ENCODE results near the gene CHRNB1. TPM values are rescaled to one million over a fixed set of nuclear protein-coding genes. Genes with fewer than 3 reads are reported as not detected.

The CHRNB1 gene
- total RNA-seq, 1 donor from 2014 or later = 11.7 TPM

DNA sequence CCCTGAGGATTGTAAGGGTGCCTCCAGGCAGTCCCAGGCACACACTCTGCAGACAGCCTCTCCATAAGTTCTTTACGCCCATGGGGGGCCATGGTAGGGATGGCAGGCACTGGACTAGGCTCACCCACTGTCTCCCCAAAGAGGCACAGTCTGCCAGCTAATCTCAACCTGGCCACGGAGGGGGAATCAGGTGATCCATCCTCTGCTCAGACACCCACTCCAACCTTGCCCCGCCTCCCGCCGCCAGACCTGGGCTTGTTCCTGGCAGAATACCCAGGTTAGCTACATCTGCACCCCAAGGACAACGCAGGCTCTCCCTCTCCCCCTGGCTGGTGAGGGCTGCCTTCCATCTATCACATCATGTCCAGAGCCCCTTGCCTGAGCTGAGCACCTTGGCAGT lies 36.0 kb upstream of the CHRNB1 start:
- Histone ChIP-seq H3K27ac (ENCODE audit: low read depth, low read length) (no peak overlapping the region), H3K27me3 (ENCODE audit: insufficient read depth, low read length) (no peaks in the 10 kb centered on the region), H3K4me2 (ENCODE audit: low read length) (no peak overlapping the region), H3K4me3 (ENCODE audit: insufficient read depth, low read depth, low read length) (no peak overlapping the region), H4K20me1 (ENCODE audit: insufficient read depth, low read length) (peaks cover 20% of the 10 kb centered on the region), H3K9me3 (ENCODE audit: insufficient read depth, low read depth, low read length) (no peaks in the 10 kb centered on the region), H2AFZ (ENCODE audit: low read depth, low read length) (no peak overlapping the region), H3K79me2 (ENCODE audit: insufficient read depth, low read length) (peaks cover 16% of the 10 kb centered on the region), H3K36me3 (ENCODE audit: insufficient read depth, low read length) (peaks cover 3% of the 10 kb centered on the region), H3K9ac (ENCODE audit: low read length) (no peak overlapping the region), H3K4me1 (ENCODE audit: insufficient read depth, low read length) (peaks cover 14% of the 10 kb centered on the region)
- Mint-ChIP-seq H3K36me3 (ENCODE audit: low read depth, unreplicated experiment) (peaks cover 28% of the 10 kb centered on the region), H3K4me3 (ENCODE audit: unreplicated experiment) (no peak overlapping the region), H3K27ac (ENCODE audit: unreplicated experiment) (no peak overlapping the region), H3K9me3 (ENCODE audit: unreplicated experiment) (no peaks in the 10 kb centered on the region), H3K27me3 (ENCODE audit: low read depth, unreplicated experiment) (no peaks in the 10 kb centered on the region), H3K4me1 (ENCODE audit: low read depth, unreplicated experiment) (peaks cover 11% of the 10 kb centered on the region)
- DNase-seq (ENCODE audit: low read depth) = no peak
- FAIRE-seq = no peak
- TF ChIP-seq EZH2 (IDR thresholded peaks at IDR 0.05; ENCODE audit: insufficient read depth, low read length) (no peak), CTCF (IDR thresholded peaks at IDR 0.05; ENCODE audit: insufficient read depth, low read depth, low read length) (no peak)

- Histone ChIP-seq H3K27ac (ENCODE audit: low read depth, low read length) (no peak overlapping the region), H3K9ac (ENCODE audit: low read length) (no peak overlapping the region), H3K27me3 (ENCODE audit: insufficient read depth, low read length) (no peaks in the 10 kb centered on the region), H2AFZ (ENCODE audit: low read depth, low read length) (no peak overlapping the region), H3K9me3 (ENCODE audit: insufficient read depth, low read depth, low read length) (no peaks in the 10 kb centered on the region), H3K4me2 (ENCODE audit: low read length) (no peak overlapping the region), H4K20me1 (ENCODE audit: insufficient read depth, low read length) (peaks cover 20% of the 10 kb centered on the region), H3K4me1 (ENCODE audit: insufficient read depth, low read length) (peaks cover 14% of the 10 kb centered on the region), H3K4me3 (ENCODE audit: insufficient read depth, low read depth, low read length) (no peak overlapping the region), H3K79me2 (ENCODE audit: insufficient read depth, low read length) (peaks cover 16% of the 10 kb centered on the region), H3K36me3 (ENCODE audit: insufficient read depth, low read length) (peaks cover 3% of the 10 kb centered on the region)
- Mint-ChIP-seq H3K27me3 (ENCODE audit: low read depth, unreplicated experiment) (no peaks in the 10 kb centered on the region), H3K4me1 (ENCODE audit: low read depth, unreplicated experiment) (peaks cover 11% of the 10 kb centered on the region), H3K9me3 (ENCODE audit: unreplicated experiment) (no peaks in the 10 kb centered on the region), H3K4me3 (ENCODE audit: unreplicated experiment) (peak overlapping the region; percentile 36), H3K27ac (ENCODE audit: unreplicated experiment) (no peak overlapping the region), H3K36me3 (ENCODE audit: low read depth, unreplicated experiment) (peaks cover 28% of the 10 kb centered on the region)
- no peak for DNase-seq (ENCODE audit: low read depth)
- TF ChIP-seq CTCF (IDR thresholded peaks at IDR 0.05; ENCODE audit: insufficient read depth, low read depth, low read length) = no peak
- no peak for TF ChIP-seq EZH2 (IDR thresholded peaks at IDR 0.05; ENCODE audit: insufficient read depth, low read length)
- no peak for FAIRE-seq
Observed at GRCh38 chr17:7409716-7410115, 35.1 kb upstream of the CHRNB1 start.

DNA sequence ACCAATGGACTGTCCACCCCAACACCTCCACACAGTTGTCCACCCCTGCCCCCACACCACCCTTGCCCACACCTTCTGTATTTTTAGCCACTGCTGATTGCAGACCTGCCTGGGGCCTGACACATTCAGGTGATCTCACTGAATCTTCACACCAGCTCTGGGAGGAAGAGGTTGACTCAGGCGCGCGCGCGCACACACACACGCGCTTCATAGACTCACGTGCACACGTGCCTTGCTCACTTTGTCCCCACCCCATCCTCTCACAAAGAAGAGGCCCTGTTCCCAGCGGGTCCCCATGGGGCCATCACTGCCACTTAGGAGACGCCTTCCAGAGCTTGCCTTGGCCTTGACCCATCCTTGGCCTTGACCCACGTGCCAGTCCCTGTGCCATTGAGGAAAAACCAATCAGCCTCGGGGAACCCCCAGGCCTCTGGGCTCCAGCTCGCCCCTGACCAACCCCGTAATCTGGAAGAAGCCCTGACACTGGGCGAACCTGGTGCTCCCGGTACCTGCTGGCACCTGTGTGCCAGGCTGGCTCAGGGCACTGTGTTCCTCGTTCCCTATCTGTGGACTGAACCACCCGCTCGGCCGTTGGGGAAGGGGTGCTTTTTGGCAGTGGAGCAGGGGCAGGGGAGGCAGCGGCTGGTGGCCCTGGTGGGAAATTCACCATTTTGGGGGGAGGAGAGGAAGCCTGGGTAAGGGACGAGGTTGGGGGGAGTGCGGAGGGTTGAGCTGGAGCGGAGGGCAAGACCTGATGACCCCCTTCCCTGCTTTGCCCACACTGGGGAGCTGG lies 34.0 kb upstream of the CHRNB1 start:
- FAIRE-seq = no peak

More for the DNA sequence above, 34.0 kb upstream of the CHRNB1 start:
- peaks cover 14% of the 10 kb centered on the region for H3K4me1 ChIP-seq (ENCODE audit: insufficient read depth, low read length)
- no peak overlapping the region for H3K4me2 ChIP-seq (ENCODE audit: low read length)
- no peaks in the 10 kb centered on the region for H3K9me3 Mint-ChIP-seq (ENCODE audit: unreplicated experiment)
- H3K4me1 Mint-ChIP-seq (ENCODE audit: low read depth, unreplicated experiment) = peaks cover 10% of the 10 kb centered on the region
- H3K27me3 Mint-ChIP-seq (ENCODE audit: low read depth, unreplicated experiment) = no peaks in the 10 kb centered on the region
- H4K20me1 ChIP-seq (ENCODE audit: insufficient read depth, low read length) = peaks cover 17% of the 10 kb centered on the region
- no peaks in the 10 kb centered on the region for H3K9me3 ChIP-seq (ENCODE audit: insufficient read depth, low read depth, low read length)
- no peaks in the 10 kb centered on the region for H3K27me3 ChIP-seq (ENCODE audit: insufficient read depth, low read length)
- H3K4me3 Mint-ChIP-seq (ENCODE audit: unreplicated experiment) = no peak overlapping the region
- TF ChIP-seq EZH2 (IDR thresholded peaks at IDR 0.05; ENCODE audit: insufficient read depth, low read length) (no peak), CTCF (IDR thresholded peaks at IDR 0.05; ENCODE audit: insufficient read depth, low read depth, low read length) (no peak)
- peaks cover 35% of the 10 kb centered on the region for H3K36me3 Mint-ChIP-seq (ENCODE audit: low read depth, unreplicated experiment)
- peaks cover 8% of the 10 kb centered on the region for H3K79me2 ChIP-seq (ENCODE audit: insufficient read depth, low read length)
- no peak overlapping the region for H3K27ac ChIP-seq (ENCODE audit: low read depth, low read length)
- peak overlapping the region; percentile 55 for H3K27ac Mint-ChIP-seq (ENCODE audit: unreplicated experiment)
- no peak overlapping the region for H3K4me3 ChIP-seq (ENCODE audit: insufficient read depth, low read depth, low read length)
- H2AFZ ChIP-seq (ENCODE audit: low read depth, low read length) = no peak overlapping the region
- peaks cover 3% of the 10 kb centered on the region for H3K36me3 ChIP-seq (ENCODE audit: insufficient read depth, low read length)
- H3K9ac ChIP-seq (ENCODE audit: low read length) = no peak overlapping the region
- DNase-seq (ENCODE audit: low read depth) = no peak
